GM10266 (cell line): ENCODE data around the gene LANCL1.
"Not testable (repeated sequence)": the region's sequence is repeated elsewhere in the genome, so short reads cannot be mapped to it uniquely, and the experiment has no call there.

ENCODE experiments used
- DNase-seq: peaks from one replicate; pipeline ENCODE4 v3.0.0; 2012; ENCODE audit errors: extremely low spot score
- CTCF ChIP-seq: IDR thresholded peaks from 2 replicates; pipeline ENCODE4 v1.5.1; 2012; ENCODE audit warnings: mild to moderate bottlenecking, low read depth; ENCODE audit not compliant: control insufficient read depth, insufficient read depth; ENCODE audit errors: missing control alignments

The LANCL1 gene

GRCh38 chr2:210459407-210459806 lies 17.2 kb downstream of the LANCL1 start:
- DNase-seq, result no peak
- TF ChIP-seq CTCF, result no peak

- no peak for TF ChIP-seq CTCF
- DNase-seq, result no peak
Measured at GRCh38 chr2:210458395-210458794, 18.2 kb downstream of the LANCL1 start.

- no peak for DNase-seq
- no peak for TF ChIP-seq CTCF
Measured at GRCh38 chr2:210456571-210456970, 20.0 kb downstream of the LANCL1 start.

GRCh38 chr2:210454336-210454735 lies 22.2 kb downstream of the LANCL1 start:
- no peak for TF ChIP-seq CTCF
- DNase-seq, result no peak

GRCh38 chr2:210452194-210452593 lies 24.4 kb downstream of the LANCL1 start:
- no peak for DNase-seq
- TF ChIP-seq CTCF, result no peak

- not testable (repeated sequence) for DNase-seq
Measured at GRCh38 chr2:210450942-210451341, 25.6 kb downstream of the LANCL1 start.

GRCh38 chr2:210445732-210446131 lies 30.8 kb downstream of the LANCL1 start:
- no peak for DNase-seq
- TF ChIP-seq CTCF, result no peak

GRCh38 chr2:210445116-210445707 lies 31.3 kb downstream of the LANCL1 start:
- no peak for DNase-seq
- TF ChIP-seq CTCF, result peak; percentile 65
